Fibroblast of skin of scalp (primary cell): ENCODE measurements around the gene LDLRAD4.

Source experiments
- DNase-seq: peaks from one replicate; pipeline ENCODE4 v3.0.0-alpha.2; 2013

The LDLRAD4 gene

DNA sequence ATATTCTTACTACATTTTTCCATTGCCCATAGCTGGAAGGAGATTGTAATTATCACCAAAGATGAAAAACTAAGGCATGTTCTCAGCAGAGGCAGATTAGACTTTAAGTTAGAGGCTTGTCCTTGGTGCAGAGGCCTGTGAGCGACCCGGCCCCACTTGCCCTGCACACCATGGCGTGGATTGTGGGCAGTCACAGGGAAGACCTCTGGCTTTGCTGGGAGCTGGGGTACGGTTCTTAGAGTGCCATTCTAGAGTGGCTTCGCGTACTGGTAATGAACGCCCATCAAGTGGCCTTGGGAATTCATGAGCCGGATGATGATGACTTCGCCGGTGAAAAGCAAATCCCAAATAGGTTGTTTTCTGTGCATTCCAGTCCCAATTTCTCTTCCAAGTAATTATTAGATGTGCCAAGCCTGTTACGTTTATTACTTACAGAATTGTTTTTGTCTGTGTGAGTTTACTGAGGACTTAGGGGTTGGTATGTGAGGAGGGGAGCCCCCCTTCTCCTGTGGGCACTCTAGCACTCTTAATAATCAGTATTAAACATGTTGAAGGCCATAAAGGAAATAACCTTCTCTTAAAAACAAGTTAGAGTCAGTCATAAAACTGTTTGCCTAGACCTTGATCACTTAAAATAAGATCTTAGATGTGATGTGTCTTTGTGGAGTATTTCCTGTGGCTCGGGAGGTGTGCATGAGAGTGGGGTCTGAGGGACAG, 90.6 kb downstream of the LDLRAD4 start:
- no peak for DNase-seq

GRCh38 chr18:13309748-13310670, 91.4 kb downstream of the LDLRAD4 start:
- DNase-seq = no peak

DNA sequence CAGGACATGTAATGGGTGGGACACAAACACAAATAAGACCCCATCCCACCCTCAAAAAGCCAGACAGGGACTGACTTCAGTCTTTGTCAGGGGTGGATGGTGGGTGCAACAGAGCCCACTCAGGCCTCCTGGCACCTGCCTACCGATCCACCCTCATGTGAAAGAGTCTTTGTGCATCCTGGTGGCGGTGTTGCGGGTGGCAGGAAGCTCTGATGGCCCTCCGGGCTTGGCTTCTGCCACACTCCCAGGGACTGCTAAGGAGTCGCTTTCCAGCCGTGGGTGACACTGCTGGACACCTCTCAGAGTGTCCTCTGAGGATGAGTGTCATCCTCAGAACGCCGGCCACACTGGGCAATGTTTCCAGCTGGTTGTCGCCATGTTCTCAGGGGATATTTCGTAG, 92.6 kb downstream of the LDLRAD4 start:
- DNase-seq = no peak

GRCh38 chr18:13312515-13312914, 94.0 kb downstream of the LDLRAD4 start:
- DNase-seq = no peak

DNA sequence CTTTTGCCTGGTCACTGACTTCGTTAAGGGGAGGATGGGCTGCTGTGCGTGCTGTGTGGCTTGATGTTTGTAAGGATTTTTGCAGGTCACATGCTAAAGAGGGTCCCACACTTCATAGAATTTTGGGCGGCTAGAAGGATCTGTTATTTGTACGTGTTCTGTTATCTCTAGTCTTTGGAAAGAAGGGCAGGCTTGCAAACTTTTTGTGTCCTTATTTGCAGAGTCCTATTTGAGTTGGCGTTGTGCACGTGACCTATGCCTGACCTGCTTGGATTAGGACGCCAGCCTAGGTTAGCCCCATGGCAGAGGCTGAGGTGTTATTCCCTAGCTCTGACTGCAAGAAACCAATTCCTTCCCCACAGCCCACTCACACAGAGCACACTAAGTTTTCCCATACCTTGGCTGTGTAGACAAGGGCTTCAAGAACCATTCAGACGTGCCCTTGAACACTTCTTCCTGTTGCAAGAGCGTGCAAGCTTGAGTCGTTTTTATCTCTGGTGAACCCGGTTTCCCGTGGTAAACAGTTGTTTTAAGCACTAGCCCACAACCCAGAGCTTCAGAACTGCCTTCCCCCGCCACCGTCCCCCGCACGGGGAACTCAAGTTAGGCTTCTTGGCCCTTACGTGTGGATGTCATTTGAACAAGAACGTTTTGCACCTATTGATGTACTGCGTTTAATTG, 94.6 kb downstream of the LDLRAD4 start:
- DNase-seq = no peak

- DNase-seq = no peak
Measured at GRCh38 chr18:13315000-13315399, 96.4 kb downstream of the LDLRAD4 start.

GRCh38 chr18:13316063-13316462, 97.5 kb downstream of the LDLRAD4 start:
- no peak for DNase-seq

GRCh38 chr18:13317801-13318200, 99.2 kb downstream of the LDLRAD4 start:
- no peak for DNase-seq

GRCh38 chr18:13318731-13319501, 100.4 kb downstream of the LDLRAD4 start:
- no peak for DNase-seq

- no peak for DNase-seq
Measured at GRCh38 chr18:13319629-13320028, 101.1 kb downstream of the LDLRAD4 start.

- no peak for DNase-seq
Measured at GRCh38 chr18:13320096-13320495, 101.5 kb downstream of the LDLRAD4 start.

GRCh38 chr18:13320891-13321425, 102.4 kb downstream of the LDLRAD4 start:
- DNase-seq = no peak

DNA sequence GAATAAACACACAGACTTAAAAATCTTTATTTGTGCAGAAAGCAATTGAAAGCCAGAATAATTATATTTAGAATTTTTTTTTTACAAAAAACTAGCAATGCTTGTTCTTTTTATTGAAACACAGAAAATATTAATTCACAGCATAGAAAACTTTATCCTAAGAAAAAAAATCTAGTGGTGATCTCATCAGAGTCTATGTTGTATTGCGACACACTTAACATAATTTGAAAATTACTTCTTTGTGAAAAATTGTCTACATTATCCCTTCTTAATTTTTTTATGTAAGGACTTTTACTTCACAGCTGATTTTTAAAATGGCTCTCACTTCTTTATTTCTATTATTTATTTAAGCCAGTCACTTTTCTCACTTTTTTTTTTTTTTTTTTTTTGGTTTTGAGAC, 103.4 kb downstream of the LDLRAD4 start:
- no peak for DNase-seq

DNA sequence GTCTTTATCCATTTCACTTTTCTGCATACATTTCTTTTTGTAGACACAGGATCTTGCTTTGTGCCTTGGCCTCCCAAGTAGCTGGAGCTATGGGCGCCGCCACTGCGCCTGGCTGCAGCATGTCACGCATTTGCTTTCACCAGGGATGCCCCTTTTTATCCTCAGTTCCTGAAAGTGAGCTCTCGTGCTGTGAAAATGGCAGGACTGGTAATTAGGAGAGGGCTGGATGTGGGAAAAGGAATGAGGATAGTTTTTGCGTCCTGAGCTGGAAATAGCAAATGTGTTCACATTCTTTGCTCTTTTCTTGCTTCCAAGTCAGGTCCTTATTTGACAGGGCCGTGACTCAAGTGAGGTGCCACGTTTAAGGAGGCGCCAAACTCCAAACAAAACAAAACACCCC, 104.6 kb downstream of the LDLRAD4 start:
- DNase-seq = no peak

- no peak for DNase-seq
Measured at GRCh38 chr18:13324880-13325279, 106.3 kb downstream of the LDLRAD4 start.

DNA sequence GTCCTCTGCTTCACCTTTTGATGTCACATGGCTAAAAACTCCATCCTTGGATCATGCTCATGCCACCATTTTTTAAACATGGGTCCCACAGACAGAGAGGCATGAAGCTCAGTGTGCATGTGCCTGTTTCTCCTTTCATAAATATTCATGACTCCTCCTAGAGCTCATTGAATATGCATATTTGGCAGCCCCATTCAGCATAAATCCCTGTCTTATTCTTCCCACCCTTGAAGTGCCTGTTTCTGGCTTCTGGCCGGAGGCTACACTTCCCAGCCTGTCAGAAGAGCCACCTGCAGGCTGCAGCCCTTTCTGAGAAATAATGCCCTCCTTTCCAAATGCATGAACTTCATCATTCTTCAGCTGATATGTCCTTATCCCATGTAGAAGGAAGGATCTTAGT, 109.7 kb downstream of the LDLRAD4 start:
- DNase-seq = no peak

DNA sequence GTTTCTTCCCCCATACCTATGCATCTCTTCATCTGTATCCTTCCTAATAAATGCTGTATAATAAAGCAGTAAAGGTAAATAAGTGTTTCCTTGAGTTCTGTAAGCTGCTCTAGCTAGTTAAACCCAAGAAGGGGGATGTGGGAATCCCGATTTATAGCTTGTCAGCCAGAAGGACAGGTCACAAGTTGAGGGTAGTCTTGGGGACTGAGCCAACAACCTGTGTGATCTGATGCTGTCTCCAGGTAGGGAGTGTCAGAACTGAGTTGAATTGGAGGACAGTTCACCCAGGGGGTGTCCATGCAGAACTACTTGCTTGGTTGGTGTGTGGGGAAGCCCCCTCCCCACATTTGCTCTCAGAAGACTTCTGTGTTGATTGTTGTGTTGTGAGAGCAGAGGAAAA, 112.4 kb downstream of the LDLRAD4 start:
- no peak for DNase-seq

- no peak for DNase-seq
Measured at GRCh38 chr18:13331846-13332245, 113.3 kb downstream of the LDLRAD4 start.

DNA sequence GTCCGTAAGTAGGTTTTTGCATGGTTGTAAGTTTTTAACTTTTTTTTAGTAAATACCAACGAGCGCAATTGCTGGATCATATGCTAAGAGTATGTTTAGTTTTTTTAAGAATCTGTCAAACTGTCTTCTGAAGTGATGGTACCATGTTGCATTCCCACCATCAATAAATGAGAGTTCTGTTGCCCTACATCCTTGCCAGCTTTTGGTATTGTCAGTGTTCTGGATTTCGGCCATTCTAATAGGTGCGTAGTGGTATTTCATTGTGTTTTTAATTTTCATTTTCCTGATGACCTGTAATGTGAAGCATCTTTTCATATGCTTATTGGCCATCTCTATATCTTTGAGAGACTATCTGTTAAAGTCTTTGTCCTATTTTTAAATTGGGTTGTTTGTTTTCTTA, 114.3 kb downstream of the LDLRAD4 start:
- DNase-seq = no peak

DNA sequence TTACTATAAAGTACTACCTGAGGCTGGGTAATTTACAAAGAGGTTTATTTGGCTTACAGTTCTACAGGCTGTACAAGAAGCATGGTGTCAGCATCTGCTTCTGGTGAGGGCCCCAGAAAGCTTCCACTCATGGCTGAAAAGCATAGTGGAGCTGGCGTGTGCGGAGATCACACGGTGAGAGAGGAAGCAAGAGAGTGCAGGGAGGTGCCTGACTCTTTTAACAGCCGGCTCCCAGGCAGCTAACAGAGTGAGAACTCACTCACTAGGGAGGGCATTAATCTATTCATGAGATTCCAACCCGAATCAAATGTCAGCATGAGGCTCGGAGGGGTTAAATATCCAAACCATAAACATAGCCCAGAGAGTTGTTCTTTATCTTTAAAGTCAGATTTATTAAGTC, 117.3 kb downstream of the LDLRAD4 start:
- DNase-seq = no peak

GRCh38 chr18:13336841-13337240, 118.3 kb downstream of the LDLRAD4 start:
- peak; percentile 15 for DNase-seq

GRCh38 chr18:13337369-13337768, 118.8 kb downstream of the LDLRAD4 start:
- no peak for DNase-seq
